HG03432 (cell line): ENCODE measurements around the gene CERT1.

Experiments
- ATAC-seq: cut with Tn5 transposase; IDR thresholded peaks from one replicate; pipeline ENCODE4 v1.9.1; 2021; ENCODE audit warnings: mild to moderate bottlenecking, moderate library complexity; ENCODE audit not compliant: unreplicated experiment

Gene CERT1

DNA sequence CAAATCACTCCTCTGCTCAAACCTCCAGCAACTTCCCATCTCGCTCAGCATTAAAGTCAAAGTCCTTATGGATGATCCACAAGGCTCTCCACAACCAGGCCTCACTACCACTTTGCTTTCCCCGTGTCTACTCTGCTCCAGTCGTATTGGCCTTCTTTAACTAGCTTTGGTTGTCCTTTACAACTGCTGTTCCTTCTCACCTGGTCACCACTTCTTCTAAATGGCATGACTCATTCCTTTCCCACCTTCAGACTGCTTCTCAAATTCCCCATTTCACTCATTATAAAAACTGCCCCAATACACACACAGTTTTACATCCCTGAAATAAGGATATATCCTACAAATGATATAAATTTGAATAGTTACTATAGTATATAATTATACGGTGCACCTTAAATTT lies 30.4 kb downstream of the CERT1 start:
- ATAC-seq, result no peak

- no peak for ATAC-seq
Observed at GRCh38 chr5:75475364-75475763, 36.1 kb downstream of the CERT1 start.

DNA sequence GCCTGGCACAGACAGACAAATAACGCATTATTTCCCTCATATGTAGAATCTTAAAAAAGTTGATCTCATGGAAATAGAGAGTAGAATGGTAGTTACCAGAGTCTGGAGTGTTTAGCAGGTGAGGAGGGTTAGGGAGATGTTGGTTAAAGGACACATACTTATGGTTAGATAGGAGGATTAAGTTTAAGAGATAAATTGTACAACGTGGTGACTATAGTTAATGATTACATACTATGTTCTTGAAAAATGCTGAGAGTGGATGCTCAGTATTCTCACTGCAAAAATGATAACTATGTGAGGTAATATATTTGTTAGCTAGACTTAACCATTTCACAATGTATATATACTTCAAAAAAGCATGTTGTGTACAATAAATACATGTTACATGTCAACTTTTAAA lies 38.0 kb downstream of the CERT1 start:
- ATAC-seq, result no peak

- ATAC-seq, result no peak
Observed at GRCh38 chr5:75472973-75473372, 38.5 kb downstream of the CERT1 start.

DNA sequence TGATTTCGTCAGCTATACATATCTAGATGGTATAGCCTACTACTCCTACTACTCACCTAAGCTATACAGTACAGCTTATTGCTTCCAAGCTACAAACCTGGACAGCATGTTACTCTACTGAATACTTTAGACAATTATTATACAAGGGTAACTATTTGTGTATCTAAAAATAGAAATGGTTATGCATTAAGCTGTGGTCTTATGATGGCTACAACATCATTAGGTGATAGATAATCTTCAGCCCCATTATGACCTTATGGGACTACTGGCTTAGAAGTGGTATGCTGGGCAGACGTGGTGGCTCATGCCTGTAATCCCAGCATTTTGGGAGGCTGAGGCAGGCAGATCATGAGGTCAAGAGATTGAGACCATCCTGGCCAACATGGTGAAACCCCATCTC lies 40.2 kb downstream of the CERT1 start:
- ATAC-seq, result no peak

DNA sequence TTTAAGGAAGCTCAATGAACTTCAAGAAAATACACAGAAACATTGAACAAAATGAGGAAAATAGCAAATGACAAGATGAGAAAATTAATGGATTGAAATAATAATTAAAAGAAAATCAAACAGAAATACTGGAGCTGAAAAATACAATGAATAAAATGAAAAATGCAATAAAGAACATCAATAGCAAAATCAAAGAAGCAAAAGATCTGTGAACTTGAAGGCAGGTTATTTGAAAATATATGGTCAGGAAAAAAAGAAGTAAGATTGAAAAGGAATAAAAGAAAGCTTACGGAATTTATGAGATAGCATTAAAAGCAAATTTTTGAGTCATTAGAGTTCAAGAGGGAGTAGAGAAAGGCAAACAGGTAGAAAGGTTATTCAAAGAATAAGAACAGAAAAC lies 42.4 kb downstream of the CERT1 start:
- no peak for ATAC-seq

DNA sequence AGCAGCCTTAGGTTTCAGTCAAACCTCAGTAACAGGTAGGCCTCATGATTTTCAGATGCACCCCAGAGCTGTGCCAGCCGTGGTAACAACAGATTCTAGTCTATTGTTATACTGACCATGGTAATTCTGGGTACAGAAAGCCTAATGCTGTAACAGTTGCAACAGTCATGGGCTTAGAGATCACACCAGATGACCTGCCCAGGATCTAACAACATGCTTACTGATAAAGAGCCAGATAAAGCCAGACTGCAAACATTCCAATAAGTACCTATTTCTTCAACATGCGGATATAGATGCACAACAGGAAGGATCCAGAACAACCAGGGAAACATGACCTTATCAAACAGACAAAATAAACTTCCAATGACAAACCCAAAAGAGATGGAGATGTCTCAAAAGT lies 42.8 kb downstream of the CERT1 start:
- no peak for ATAC-seq

GRCh38 chr5:75466006-75466716 lies 45.3 kb downstream of the CERT1 start:
- ATAC-seq, result no peak

DNA sequence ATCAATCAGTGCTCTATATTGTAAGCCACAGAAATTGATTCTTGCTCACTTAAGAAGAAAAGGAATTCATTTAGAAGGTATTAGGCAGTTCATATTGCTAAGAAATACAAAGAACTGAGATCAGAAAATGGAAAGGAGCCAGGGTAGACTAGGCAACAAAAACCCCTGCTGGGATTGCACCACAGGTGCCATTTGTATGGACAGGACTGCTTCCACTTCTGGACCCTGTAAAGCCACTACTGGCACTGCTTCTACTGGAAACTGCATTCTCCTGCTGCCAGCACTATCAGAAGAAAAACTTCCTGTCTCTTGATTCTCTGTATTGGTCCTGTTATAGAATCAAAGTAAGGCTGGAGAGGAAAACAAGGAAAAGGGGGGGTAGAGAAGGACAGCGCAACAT lies 45.9 kb downstream of the CERT1 start:
- no peak for ATAC-seq

- ATAC-seq, result no peak
Observed at GRCh38 chr5:75463726-75464125, 47.7 kb downstream of the CERT1 start.

GRCh38 chr5:75461679-75462078 lies 49.8 kb downstream of the CERT1 start:
- ATAC-seq, result no peak

DNA sequence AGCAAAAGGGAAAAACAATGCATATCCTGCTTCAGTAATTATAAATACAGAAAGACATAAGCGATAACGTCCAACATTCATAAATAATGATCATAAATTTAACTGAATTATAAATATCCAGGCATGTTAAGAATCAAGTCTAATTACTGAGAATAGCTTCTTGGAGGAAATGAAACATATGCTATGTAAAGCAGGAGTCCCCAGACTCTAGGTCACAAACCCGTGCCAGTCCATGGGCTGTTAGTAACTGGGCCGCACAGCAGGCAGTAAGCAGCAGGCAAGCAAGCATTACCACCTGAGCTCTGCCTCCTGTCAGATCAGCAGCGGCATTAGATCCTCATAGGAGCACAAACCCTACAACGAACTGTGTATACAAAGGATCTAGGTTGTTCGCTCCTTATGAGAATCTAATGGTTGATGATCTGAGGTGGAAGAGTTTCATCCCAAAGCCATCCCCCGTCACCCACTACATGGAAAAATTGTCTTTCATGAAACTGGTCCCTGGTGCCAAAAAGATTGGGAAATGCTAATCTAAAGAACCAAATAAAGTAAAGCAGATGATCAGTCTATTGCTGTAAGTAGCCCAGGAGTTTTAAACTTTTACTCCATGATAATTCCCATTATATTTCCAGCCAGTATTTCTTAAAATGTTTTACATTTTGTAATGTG lies 50.4 kb downstream of the CERT1 start:
- ATAC-seq, result peak; percentile 84

DNA sequence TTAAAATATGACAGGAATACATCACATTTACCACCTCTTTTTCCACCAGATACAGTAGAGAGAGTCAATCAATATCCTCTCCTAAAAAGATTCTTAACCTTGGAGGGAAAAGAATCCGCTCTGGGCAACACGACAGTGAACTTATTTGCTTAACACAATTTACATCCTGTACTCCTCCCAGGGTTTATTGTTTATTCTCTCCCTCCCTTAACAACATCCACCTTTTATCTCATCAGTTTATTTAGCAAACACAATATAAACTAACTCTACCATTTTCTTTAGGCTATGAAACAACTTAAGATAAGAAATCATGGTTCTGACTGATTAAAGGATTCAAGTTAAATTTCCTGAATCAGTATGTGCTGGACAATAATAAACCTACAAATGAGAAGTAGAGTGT lies 50.9 kb downstream of the CERT1 start:
- peak; percentile 9 for ATAC-seq

GRCh38 chr5:75457691-75458090 lies 53.7 kb downstream of the CERT1 start:
- ATAC-seq, result no peak

DNA sequence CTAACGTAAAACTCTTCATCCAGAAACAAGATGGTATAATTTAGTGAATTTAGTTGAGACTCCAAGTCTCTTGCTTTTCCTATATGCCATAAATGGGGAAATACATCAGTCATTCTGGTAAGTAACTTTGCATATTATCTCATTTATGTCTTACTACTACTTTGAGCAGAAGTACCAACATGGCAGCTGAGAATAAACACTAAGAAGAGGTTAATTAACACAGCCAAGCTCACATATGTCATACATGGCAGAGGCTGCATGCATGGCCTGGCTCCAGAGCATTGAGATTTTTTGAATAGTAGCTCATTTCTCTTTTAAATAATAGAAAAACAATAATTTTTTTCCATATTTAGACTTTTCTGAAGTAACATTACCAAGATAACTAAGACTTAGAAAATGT lies 54.3 kb downstream of the CERT1 start:
- no peak for ATAC-seq

GRCh38 chr5:75450069-75450468 lies 61.4 kb downstream of the CERT1 start:
- ATAC-seq, result no peak

GRCh38 chr5:75446068-75446467 lies 65.4 kb downstream of the CERT1 start:
- ATAC-seq, result no peak

- no peak for ATAC-seq
Observed at GRCh38 chr5:75441560-75441959, 69.9 kb downstream of the CERT1 start.

GRCh38 chr5:75439276-75439675 lies 72.2 kb downstream of the CERT1 start:
- ATAC-seq, result no peak

- ATAC-seq, result no peak
Observed at GRCh38 chr5:75438722-75439121, 72.7 kb downstream of the CERT1 start.

DNA sequence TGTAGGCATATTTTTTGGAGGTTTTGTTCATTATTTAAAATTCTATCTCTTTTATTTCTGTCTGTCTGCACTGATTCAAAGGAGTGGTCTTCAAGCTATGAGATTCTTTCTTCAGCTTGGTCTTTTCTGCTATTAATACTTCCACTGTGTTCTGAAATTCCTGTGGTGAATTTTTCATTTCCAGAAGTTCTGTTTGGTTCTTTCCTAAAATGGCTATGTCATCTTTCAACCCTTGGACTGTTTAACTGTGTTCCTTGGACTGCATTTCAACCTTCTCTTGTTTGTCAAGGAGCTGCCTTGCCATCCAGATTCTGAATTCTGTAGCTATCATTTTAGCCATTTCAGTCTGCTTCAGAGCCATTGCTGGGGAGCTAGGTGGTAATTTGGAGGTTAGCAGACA lies 76.3 kb downstream of the CERT1 start:
- ATAC-seq, result no peak

- ATAC-seq, result no peak
Observed at GRCh38 chr5:75433814-75434506, 77.5 kb downstream of the CERT1 start.
